SU-DHL-6 (cell line): ENCODE data around the gene TUBB.

Source experiments
- CTCF ChIP-seq: fragments of 200-600 bp; sonication (generic); IDR thresholded peaks from one replicate; pipeline ENCODE4 v1.5.1; 2017; ENCODE audit warnings: antibody characterized with exemption, mild to moderate bottlenecking, low read length, moderate library complexity; ENCODE audit not compliant: insufficient read depth, poor library complexity, severe bottlenecking
- EZH2phosphoT487 ChIP-seq: fragments of 200-600 bp; sonication (generic), shearing (Covaris generic); conservative IDR thresholded peaks from 2 replicates; pipeline ENCODE4 v1.6.1; 2018; ENCODE audit warnings: mild to moderate bottlenecking, antibody characterized with exemption, low read length, moderate library complexity, mixed read lengths

GRCh38 chr6:30743099-30744053 is 23.2 kb downstream of the TUBB start:
- TF ChIP-seq EZH2phosphoT487 (no peak), CTCF (no peak)
